ENCODE results near the gene GORASP1. TPM values are rescaled to one million over a fixed set of nuclear protein-coding genes. Genes with fewer than 3 reads are reported as not detected.

The GORASP1 gene
- total RNA-seq, 2 experiments from 2014 or later: 51.5 to 59.9 TPM

GRCh38 chr3:39130693-39131265 is 23.4 kb upstream of the GORASP1 start:
- H3K9me2 ChIP-seq (ENCODE audit: insufficient read depth, low read length): no peaks in the 10 kb centered on the region
- intact Hi-C loops (cut with micrococcal nuclease; ENCODE audit: unreplicated experiment): no loop called here
- peaks cover 27% of the 10 kb centered on the region for H3K4me1 ChIP-seq (ENCODE audit: insufficient read depth, low read length, poor library complexity, severe bottlenecking)
- DNase-seq (ENCODE audit: low spot score): no peak
- no TSS peak for BruUV-seq (replicated peaks)
- ChIA-PET POLR2A (interaction anchor here (0.7 to 1.5 kb wide), 6 partner anchors 13 to 35 kb away, joined by 3 to 4 read pairs (median 3); no protein-coding TSS in a partner anchor), CTCF (ENCODE audit: unreplicated experiment) (no interaction called here)
- no peak overlapping the region for H3K4me3 ChIP-seq (ENCODE audit: low read depth, low read length, poor library complexity, severe bottlenecking)
- no peaks in the 10 kb centered on the region for H3K9me3 ChIP-seq (ENCODE audit: low read length)
- peaks cover 3% of the 10 kb centered on the region; the same call in 1 of the 2 replicates for H3K36me3 ChIP-seq (ENCODE audit: insufficient read depth, low read length)
- no peaks in the 10 kb centered on the region for H3K79me2 ChIP-seq (ENCODE audit: insufficient read depth, low read depth, low read length)
- H3K4me2 ChIP-seq (ENCODE audit: low read length): no peak overlapping the region
- H2AFZ ChIP-seq (ENCODE audit: low read length): no peak overlapping the region
- no peak for TF ChIP-seq CTCF (conservative IDR thresholded peaks at IDR 0.05; ENCODE audit: low read length)
- TF ChIP-seq EZH2phosphoT487 (IDR thresholded peaks at IDR 0.05; ENCODE audit: borderline replicate concordance, low read depth, low read length): no peak
- no peak overlapping the region for H3K27ac ChIP-seq (ENCODE audit: low read depth, low read length, poor library complexity, severe bottlenecking)
- H4K20me1 ChIP-seq (ENCODE audit: insufficient read depth, low read length): no peaks in the 10 kb centered on the region

GRCh38 chr3:39130026-39130425 is 22.6 kb upstream of the GORASP1 start:
- no peak overlapping the region for H3K27ac ChIP-seq (ENCODE audit: low read depth, low read length, poor library complexity, severe bottlenecking)
- H3K9me2 ChIP-seq (ENCODE audit: insufficient read depth, low read length): no peaks in the 10 kb centered on the region
- peaks cover 3% of the 10 kb centered on the region; the same call in 1 of the 2 replicates for H3K36me3 ChIP-seq (ENCODE audit: insufficient read depth, low read length)
- TF ChIP-seq CTCF (conservative IDR thresholded peaks at IDR 0.05; ENCODE audit: low read length) (no peak), EZH2phosphoT487 (IDR thresholded peaks at IDR 0.05; ENCODE audit: borderline replicate concordance, low read depth, low read length) (no peak)
- H3K4me3 ChIP-seq (ENCODE audit: low read depth, low read length, poor library complexity, severe bottlenecking): no peak overlapping the region
- no peaks in the 10 kb centered on the region for H3K79me2 ChIP-seq (ENCODE audit: insufficient read depth, low read depth, low read length)
- intact Hi-C loops (cut with micrococcal nuclease; ENCODE audit: unreplicated experiment): no loop called here
- no peak overlapping the region for H3K4me2 ChIP-seq (ENCODE audit: low read length)
- ChIA-PET POLR2A (interaction anchor here (1.1 to 1.5 kb wide), 3 partner anchors 14 to 29 kb away, joined by 3 read pairs; no protein-coding TSS in a partner anchor), CTCF (ENCODE audit: unreplicated experiment) (no interaction called here)
- H3K4me1 ChIP-seq (ENCODE audit: insufficient read depth, low read length, poor library complexity, severe bottlenecking): peaks cover 34% of the 10 kb centered on the region
- H3K9me3 ChIP-seq (ENCODE audit: low read length): no peaks in the 10 kb centered on the region
- no peak overlapping the region for H2AFZ ChIP-seq (ENCODE audit: low read length)
- DNase-seq (ENCODE audit: low spot score): no peak
- no TSS peak for BruUV-seq (replicated peaks)
- no peaks in the 10 kb centered on the region for H4K20me1 ChIP-seq (ENCODE audit: insufficient read depth, low read length)

GRCh38 chr3:39128951-39129350 is 21.5 kb upstream of the GORASP1 start:
- no peaks in the 10 kb centered on the region for H3K9me3 ChIP-seq (ENCODE audit: low read length)
- no peak for DNase-seq (ENCODE audit: low spot score)
- H3K4me2 ChIP-seq (ENCODE audit: low read length): no peak overlapping the region
- no peak for TF ChIP-seq EZH2phosphoT487 (IDR thresholded peaks at IDR 0.05; ENCODE audit: borderline replicate concordance, low read depth, low read length)
- no peak for TF ChIP-seq CTCF (conservative IDR thresholded peaks at IDR 0.05; ENCODE audit: low read length)
- H3K9me2 ChIP-seq (ENCODE audit: insufficient read depth, low read length): no peaks in the 10 kb centered on the region
- ChIA-PET POLR2A (interaction anchor here (1.1 to 1.7 kb wide), 3 partner anchors 11 to 41 kb away, joined by 3 to 4 read pairs (median 3); no protein-coding TSS in a partner anchor), CTCF (ENCODE audit: unreplicated experiment) (interaction anchor here (1.1 kb wide), 1 partner anchor 14 kb away, joined by 3 read pairs; no protein-coding TSS in a partner anchor)
- no peak overlapping the region for H2AFZ ChIP-seq (ENCODE audit: low read length)
- no TSS peak for BruUV-seq (replicated peaks)
- intact Hi-C loops (cut with micrococcal nuclease; ENCODE audit: unreplicated experiment): no loop called here
- H3K36me3 ChIP-seq (ENCODE audit: insufficient read depth, low read length): peaks cover 3% of the 10 kb centered on the region; the same call in 1 of the 2 replicates
- H3K27ac ChIP-seq (ENCODE audit: low read depth, low read length, poor library complexity, severe bottlenecking): no peak overlapping the region
- H3K79me2 ChIP-seq (ENCODE audit: insufficient read depth, low read depth, low read length): no peaks in the 10 kb centered on the region
- no peak overlapping the region for H3K4me3 ChIP-seq (ENCODE audit: low read depth, low read length, poor library complexity, severe bottlenecking)
- H3K4me1 ChIP-seq (ENCODE audit: insufficient read depth, low read length, poor library complexity, severe bottlenecking): peaks cover 42% of the 10 kb centered on the region
- H4K20me1 ChIP-seq (ENCODE audit: insufficient read depth, low read length): no peaks in the 10 kb centered on the region

All from OCI-LY7 (cell line).